NCI-H1105 treated with DMSO at 0.1 percent for 48 hours (cell line): Measurements from ENCODE around the gene ELANE.
A peak's percentile ranks its signal among the peaks of the same experiment; 100 is the strongest.
"Not testable (repeated sequence)": the region's sequence is repeated elsewhere in the genome, so short reads cannot be mapped to it uniquely, and the experiment has no call there.

Experiments used
- DNase-seq: peaks from one replicate; lab custom pipeline; 2025; lab: John Stamatoyannopoulos, UW

ELANE gene

GRCh38 chr19:842802-843179 lies 9.3 kb upstream of the ELANE start:
- not testable (repeated sequence) for DNase-seq

- DNase-seq, result peak; percentile 30
Observed at GRCh38 chr19:843180-843835, 8.8 kb upstream of the ELANE start.

- no peak for DNase-seq
Observed at GRCh38 chr19:843836-844545, 8.1 kb upstream of the ELANE start.

GRCh38 chr19:844546-844971 lies 7.5 kb upstream of the ELANE start:
- DNase-seq, result no peak

GRCh38 chr19:845707-846521 lies 6.2 kb upstream of the ELANE start:
- DNase-seq, result no peak

GRCh38 chr19:848386-848921 lies 3.6 kb upstream of the ELANE start:
- DNase-seq, result no peak

GRCh38 chr19:849195-849594 lies 2.9 kb upstream of the ELANE start:
- DNase-seq, result not testable (repeated sequence)

GRCh38 chr19:850221-850978 lies 1.7 kb upstream of the ELANE start:
- no peak for DNase-seq

- no peak for DNase-seq
Observed at GRCh38 chr19:850979-851335, 1.1 kb upstream of the ELANE start.

GRCh38 chr19:853014-853585 lies 997 bp downstream of the ELANE start:
- DNase-seq, result no peak

GRCh38 chr19:853614-854220 lies 1.6 kb downstream of the ELANE start:
- DNase-seq, result not testable (repeated sequence)

GRCh38 chr19:854549-854948 lies 2.4 kb downstream of the ELANE start:
- no peak for DNase-seq

- no peak for DNase-seq
Observed at GRCh38 chr19:855142-855541, 3.0 kb downstream of the ELANE start.

GRCh38 chr19:855566-856120 lies 3.5 kb downstream of the ELANE start:
- DNase-seq, result no peak

GRCh38 chr19:858284-858683 lies 6.2 kb downstream of the ELANE start:
- DNase-seq, result no peak

GRCh38 chr19:858868-859843 lies 7.1 kb downstream of the ELANE start, which contains the start of gene CFD:
Gene CFD (plus strand): TSS chr19:859664. CDS start chr19:859690, 26 bp downstream.
- no peak for DNase-seq

GRCh38 chr19:861141-861755 lies 9.1 kb downstream of the ELANE start:
- no peak for DNase-seq

- peak; percentile 31 for DNase-seq
Observed at GRCh38 chr19:861756-862580, 9.9 kb downstream of the ELANE start.
